Naive B cell (primary cell): ENCODE measurements around the gene TP73. TPM values are rescaled to one million over a fixed set of nuclear protein-coding genes. Genes with fewer than 3 reads are reported as not detected.
A peak's percentile ranks its signal among the peaks of the same experiment; 100 is the strongest.

ENCODE experiments used
- ATAC-seq, 2 donors: fragments of 150-1000 bp; cut with Tn5 transposase; 2 replicates each; pipeline ENCODE4 v1.10.0; 2021; ENCODE audit warnings: low read depth in 2 of 2, mild to moderate bottlenecking in 2 of 2, moderate library complexity in 2 of 2
- DNase-seq: peaks from one replicate; pipeline ENCODE4 v3.0.0; 2022
- H3K27ac Mint-ChIP-seq, 6 donors: one replicate each; pipeline ENCODE4 v1.8.0; 2020 to 2022; ENCODE audit warnings: mild to moderate bottlenecking in 6 of 6, mixed read lengths in 6 of 6, moderate library complexity in 5 of 6, inconsistent platforms in 2 of 6
- H3K27me3 Mint-ChIP-seq, 3 donors: one replicate each; pipeline ENCODE4 v1.8.0; 2021 to 2022; ENCODE audit warnings: mixed read lengths in 3 of 3, mild to moderate bottlenecking in 1 of 3
- H3K36me3 Mint-ChIP-seq, 2 donors: one replicate each; pipeline ENCODE4 v1.8.0; 2020 to 2022; ENCODE audit warnings: mixed read lengths in 2 of 2, inconsistent platforms in 1 of 2, mild to moderate bottlenecking in 1 of 2
- H3K4me1 Mint-ChIP-seq, 3 donors: one replicate each; pipeline ENCODE4 v1.8.0; 2020 to 2022; ENCODE audit warnings: mixed read lengths in 3 of 3, inconsistent platforms in 1 of 3, mild to moderate bottlenecking in 1 of 3, moderate library complexity in 1 of 3
- H3K4me3 Mint-ChIP-seq, 8 donors: one replicate each; pipeline ENCODE4 v1.8.0; 2020 to 2022; ENCODE audit warnings: mild to moderate bottlenecking in 8 of 8, mixed read lengths in 8 of 8, moderate library complexity in 8 of 8, inconsistent platforms in 2 of 8
- H3K9me3 Mint-ChIP-seq, 7 donors: one replicate each; pipeline ENCODE4 v1.8.0; 2020 to 2022; ENCODE audit warnings: mixed read lengths in 7 of 7, mild to moderate bottlenecking in 5 of 7, inconsistent platforms in 2 of 7, moderate library complexity in 1 of 7
- polyA plus RNA-seq, 6 donors: library from polyadenylated mRNA; unstranded; fragments of 300-500 nt; fragmentation: Illumina TruSeq; gene quantifications; one replicate each; pipeline ENCODE4 v1.2.3, GENCODE V29; 2021; ENCODE audit warnings: low read depth in 6 of 6

TP73 gene
- not detected for polyA plus RNA-seq

DNA sequence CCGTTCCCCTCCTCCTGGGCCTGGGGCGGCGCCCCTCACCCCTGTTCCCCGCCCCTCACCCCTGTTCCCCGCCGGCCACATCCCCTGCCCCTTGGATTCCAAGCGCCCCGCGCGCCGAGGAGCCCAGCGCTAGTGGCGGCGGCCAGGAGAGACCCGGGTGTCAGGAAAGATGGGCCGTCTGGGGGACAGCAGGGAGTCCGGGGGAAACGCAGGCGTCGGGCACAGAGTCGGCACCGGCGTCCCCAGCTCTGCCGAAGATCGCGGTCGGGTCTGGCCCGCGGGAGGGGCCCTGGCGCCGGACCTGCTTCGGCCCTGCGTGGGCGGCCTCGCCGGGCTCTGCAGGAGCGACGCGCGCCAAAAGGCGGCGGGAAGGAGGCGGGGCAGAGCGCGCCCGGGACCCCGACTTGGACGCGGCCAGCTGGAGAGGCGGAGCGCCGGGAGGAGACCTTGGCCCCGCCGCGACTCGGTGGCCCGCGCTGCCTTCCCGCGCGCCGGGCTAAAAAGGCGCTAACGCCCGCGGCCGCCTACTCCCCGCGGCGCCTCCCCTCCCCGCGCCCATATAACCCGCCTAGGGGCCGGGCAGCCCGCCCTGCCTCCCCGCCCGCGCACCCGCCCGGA, at the start of gene TP73:
Gene TP73 (plus strand): TSS at position 587 of the 618 bp plus-strand sequence. CDS start 29,850 bp downstream, outside the sequence.
- peaks cover 43 to 50% (median 48%) of the 10 kb centered on the region in 3 donors for H3K27me3 Mint-ChIP-seq
- H3K36me3 Mint-ChIP-seq: no peaks in the 10 kb centered on the region
- DNase-seq: peak; percentile 8
- no peak within 1 kb of the TSS for H3K27ac Mint-ChIP-seq
- peaks cover 0 to 2% (median 0%) of the 10 kb centered on the region in 7 donors for H3K9me3 Mint-ChIP-seq
- H3K4me3 Mint-ChIP-seq: peak within 1 kb of the TSS; percentile 71 to 86 (median 77)
- H3K4me1 Mint-ChIP-seq: peaks cover 8 to 31% (median 27%) of the 10 kb centered on the region in 3 donors
- no peak for ATAC-seq

DNA sequence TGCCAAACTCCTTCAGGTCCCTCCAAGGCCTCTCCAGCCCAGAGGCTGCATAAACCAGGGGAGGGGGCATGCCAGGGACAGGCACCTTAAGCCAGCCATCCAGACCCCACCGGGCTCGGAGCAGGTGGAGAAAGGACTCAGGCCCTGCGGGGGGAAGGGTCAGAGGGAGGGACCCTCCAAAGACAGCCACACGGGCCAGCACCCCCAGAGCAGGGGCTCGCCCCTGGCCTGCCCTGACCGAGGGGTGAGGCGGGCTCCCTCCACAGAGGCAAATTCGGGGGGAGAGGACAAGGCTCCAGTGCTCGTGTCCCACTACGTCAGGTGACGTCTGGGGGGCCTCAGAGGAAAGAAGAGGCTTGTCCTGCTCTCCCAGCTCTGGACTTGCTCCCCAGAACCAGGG, 49.2 kb upstream of the TP73 start:
- Mint-ChIP-seq H3K36me3 (no peaks in the 10 kb centered on the region), H3K4me3 (no peak overlapping the region), H3K4me1 (peaks cover 2 to 11% (median 3%) of the 10 kb centered on the region in 3 donors), H3K27me3 (peaks cover 0 to 9% (median 0%) of the 10 kb centered on the region in 3 donors), H3K9me3 (no peaks in the 10 kb centered on the region), H3K27ac (no peak overlapping the region)
- ATAC-seq: no peak
- DNase-seq: no peak

DNA sequence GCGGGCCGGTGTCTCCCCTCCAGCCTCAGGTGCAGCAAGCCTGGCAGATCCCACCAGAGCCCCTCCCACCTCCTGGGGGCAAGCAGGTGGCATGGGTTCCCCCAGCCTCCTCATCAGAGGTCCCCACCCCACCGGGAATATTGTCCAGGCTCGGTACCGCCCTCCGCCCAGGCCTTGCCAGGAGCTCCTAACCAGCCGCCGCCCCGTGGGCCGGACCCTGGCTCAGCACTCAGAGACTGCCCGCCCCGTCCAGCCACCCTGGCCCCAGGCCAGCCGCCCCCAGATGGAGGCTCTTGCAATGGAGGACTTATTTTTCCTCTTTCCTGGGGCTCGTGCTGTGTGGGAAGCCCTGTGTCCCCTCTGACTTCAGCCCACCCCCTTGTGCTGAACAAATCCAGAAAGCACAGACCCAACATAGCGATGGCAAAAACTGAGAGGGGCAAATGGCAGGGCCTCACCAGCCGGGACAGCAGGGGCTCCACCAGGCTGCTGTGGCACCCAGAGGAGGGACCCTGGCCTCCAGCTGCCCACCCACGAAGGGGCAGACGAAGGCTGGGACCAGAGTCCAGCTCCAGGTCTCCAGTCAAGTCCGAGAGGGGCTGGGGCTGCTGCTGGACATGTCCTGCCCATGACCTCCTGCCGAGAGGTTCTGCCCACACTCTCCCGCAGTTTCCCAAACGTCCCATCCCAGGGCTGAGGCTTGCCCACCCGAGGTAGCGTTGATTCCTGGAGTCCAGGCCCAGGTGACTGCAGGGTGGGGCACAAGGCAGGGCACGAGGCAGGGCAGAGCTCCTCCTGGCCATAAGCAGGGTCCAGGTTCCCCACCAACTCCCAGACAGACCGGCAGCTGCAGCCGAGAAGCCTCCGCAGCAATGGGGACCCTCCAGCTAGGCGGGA, 48.5 kb upstream of the TP73 start:
- Mint-ChIP-seq H3K9me3 (no peaks in the 10 kb centered on the region), H3K27ac (no peak overlapping the region), H3K4me3 (no peak overlapping the region), H3K36me3 (no peaks in the 10 kb centered on the region), H3K4me1 (peaks cover 0 to 4% (median 0%) of the 10 kb centered on the region in 3 donors), H3K27me3 (peaks cover 0 to 14% (median 0%) of the 10 kb centered on the region in 3 donors)
- no peak for ATAC-seq
- DNase-seq: no peak

DNA sequence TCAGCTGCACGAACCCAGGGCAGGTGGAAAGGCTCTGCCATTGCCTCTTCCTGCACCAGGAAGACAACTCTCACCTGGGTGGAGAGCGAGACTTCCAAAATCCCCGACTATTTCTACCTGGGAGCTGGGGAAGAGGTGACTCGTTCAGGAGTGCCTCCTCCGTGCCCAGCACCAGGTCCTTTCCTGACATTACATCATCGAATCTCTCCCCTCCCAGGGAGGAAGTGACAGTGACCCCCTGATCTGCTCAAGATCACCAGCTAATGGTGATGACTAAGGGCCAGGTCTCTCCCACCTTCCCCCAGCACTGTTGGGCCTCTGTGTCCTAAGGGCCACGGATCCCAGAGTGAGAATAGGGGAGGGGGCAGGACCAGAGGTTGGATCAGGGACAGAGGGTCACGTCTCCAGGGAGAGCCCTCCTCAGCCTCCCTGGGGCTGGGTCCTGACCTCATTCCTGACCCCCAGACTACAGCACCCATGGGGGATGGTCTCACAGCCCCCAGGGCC, 47.8 kb upstream of the TP73 start:
- DNase-seq (no peak), ATAC-seq (no peak)
- no peak overlapping the region for H3K4me3 Mint-ChIP-seq
- H3K36me3 Mint-ChIP-seq: no peaks in the 10 kb centered on the region
- no peaks in the 10 kb centered on the region for H3K9me3 Mint-ChIP-seq
- H3K27me3 Mint-ChIP-seq: peaks cover 0 to 15% (median 0%) of the 10 kb centered on the region in 3 donors
- no peak overlapping the region for H3K27ac Mint-ChIP-seq
- H3K4me1 Mint-ChIP-seq: no peaks in the 10 kb centered on the region

DNA sequence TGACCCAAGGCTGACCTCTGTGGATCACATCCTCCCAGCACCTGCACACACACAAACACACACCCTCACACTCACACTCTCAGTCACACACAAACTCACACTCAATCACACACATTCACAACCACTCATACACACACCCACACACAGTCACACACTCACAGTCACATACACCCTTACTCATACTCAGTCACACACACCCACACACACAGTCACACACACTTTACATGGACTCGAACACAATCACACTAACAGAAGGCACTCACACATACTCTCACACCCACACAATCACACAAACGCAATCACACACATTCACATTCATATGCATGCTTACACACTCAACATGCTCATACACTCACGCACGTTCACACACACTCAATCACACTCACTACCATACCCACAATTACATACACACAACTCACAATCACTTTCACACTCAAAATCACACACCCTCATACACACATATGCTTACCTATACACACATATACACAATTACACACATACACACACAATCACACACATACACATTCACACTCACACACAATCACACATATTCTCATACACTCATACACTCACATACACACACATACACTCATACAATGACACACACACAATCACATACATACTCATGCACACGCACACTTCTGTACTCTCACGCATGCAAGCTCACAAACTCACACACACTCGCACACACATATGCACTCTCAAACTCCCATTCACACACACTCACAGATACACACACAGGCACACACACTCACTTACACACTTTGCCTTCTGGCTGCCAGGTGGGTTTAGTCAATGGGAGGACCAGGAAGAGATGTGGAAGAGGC, 47.1 kb upstream of the TP73 start:
- no peaks in the 10 kb centered on the region for H3K9me3 Mint-ChIP-seq
- no peaks in the 10 kb centered on the region for H3K36me3 Mint-ChIP-seq
- peaks cover 0 to 17% (median under 1%) of the 10 kb centered on the region in 3 donors for H3K27me3 Mint-ChIP-seq
- H3K27ac Mint-ChIP-seq: no peak overlapping the region
- H3K4me3 Mint-ChIP-seq: no peak overlapping the region
- DNase-seq (no peak), ATAC-seq (no peak)
- no peaks in the 10 kb centered on the region for H3K4me1 Mint-ChIP-seq

DNA sequence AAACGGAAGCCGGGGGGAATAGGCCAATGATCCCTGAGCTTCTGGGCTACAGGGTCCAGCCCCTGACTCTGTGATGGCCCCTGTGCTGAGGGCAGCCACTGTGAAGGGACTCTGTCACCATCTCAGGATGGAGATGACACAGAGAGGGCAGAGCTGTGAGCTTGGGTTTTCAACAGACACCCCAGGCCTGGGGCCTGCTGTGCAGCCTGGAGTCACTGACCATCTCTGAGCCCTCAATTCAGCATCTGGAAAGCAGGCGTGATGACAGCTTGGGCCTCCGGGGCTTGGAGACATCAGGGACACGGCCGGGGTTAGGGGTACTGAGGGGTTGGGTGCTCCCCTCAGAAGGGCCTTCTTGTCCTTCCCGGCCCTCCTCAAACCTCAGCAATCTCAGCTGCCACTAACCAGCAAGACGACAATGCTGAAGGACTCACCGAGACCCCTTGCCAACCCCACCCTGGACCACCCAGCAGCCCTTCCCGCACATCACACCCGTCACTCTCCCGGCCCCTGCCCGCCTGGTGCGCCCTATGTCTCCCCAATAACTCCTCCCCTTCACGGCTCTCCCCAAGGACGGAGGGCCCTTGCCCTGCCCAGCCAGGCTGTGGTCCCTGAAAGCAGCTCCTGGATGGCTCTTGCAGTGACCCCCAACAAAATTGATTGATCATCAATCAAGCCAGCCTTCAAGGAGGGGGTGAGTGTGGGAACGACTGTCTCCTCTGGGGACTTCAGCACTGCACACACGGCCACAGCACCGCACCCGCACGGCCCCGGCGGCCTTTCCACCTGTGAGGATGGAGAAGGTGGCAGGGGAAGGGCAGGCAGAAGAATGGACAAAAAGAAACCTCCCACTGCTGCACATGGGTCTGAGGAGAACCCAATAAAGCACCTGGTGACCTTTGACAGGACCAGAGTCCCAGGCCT, 45.3 kb upstream of the TP73 start:
- Mint-ChIP-seq H3K27ac (no peak overlapping the region), H3K4me3 (no peak overlapping the region), H3K9me3 (no peaks in the 10 kb centered on the region), H3K36me3 (no peaks in the 10 kb centered on the region), H3K4me1 (peaks cover 9 to 14% (median 9%) of the 10 kb centered on the region in 3 donors), H3K27me3 (peaks cover 4 to 28% (median 6%) of the 10 kb centered on the region in 3 donors)
- DNase-seq (no peak), ATAC-seq (no peak)

DNA sequence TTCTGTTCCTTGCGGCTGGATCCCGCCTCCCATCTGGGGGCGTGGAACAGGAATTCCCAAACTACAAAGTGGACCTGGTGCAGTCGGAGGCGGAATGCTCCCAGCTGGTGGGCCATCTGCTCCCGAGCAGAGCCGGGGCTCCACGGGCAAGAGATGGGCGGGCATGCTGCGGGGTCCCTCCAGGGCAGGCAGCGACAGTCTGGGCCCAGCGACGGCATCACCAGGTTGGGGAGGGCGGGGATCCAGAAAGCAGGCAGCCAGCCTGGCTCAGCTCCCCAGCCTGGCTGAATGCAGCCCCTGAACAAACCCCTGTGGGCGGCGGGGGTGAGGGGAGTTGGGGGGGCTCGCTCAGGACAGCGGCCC, 44.6 kb upstream of the TP73 start:
- H3K4me3 Mint-ChIP-seq: no peak overlapping the region
- H3K36me3 Mint-ChIP-seq: no peaks in the 10 kb centered on the region
- no peaks in the 10 kb centered on the region for H3K9me3 Mint-ChIP-seq
- H3K27ac Mint-ChIP-seq: no peak overlapping the region
- DNase-seq: no peak
- peaks cover 4 to 31% (median 6%) of the 10 kb centered on the region in 3 donors for H3K27me3 Mint-ChIP-seq
- ATAC-seq: no peak
- peaks cover 10 to 17% (median 12%) of the 10 kb centered on the region in 3 donors for H3K4me1 Mint-ChIP-seq

DNA sequence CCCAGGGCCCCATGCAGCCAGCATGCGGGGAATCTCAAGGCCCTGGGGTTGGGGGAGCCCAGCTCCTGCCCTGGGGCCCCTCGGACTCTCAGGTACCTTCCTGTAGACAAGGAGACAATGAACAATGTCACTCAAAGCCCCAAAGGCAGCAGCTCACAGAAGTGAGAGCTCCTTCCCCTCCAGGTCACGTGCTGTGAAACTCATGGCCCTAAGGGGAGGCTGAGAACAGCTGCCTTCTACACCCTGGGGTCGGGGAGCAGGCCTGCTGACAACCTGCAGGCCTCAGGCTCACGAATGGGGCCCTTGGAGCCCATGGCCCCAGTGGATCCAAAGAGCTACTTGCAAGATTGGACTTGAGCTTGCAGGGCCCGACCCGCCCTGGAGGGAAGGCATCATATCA, 44.2 kb upstream of the TP73 start:
- DNase-seq (no peak), ATAC-seq (no peak)
- Mint-ChIP-seq H3K27me3 (peaks cover 4 to 31% (median 8%) of the 10 kb centered on the region in 3 donors), H3K9me3 (no peaks in the 10 kb centered on the region), H3K4me3 (peak overlapping the region in 1 of 8 donors; percentile 42), H3K27ac (no peak overlapping the region), H3K4me1 (peaks cover 10 to 17% (median 12%) of the 10 kb centered on the region in 3 donors), H3K36me3 (no peaks in the 10 kb centered on the region)

DNA sequence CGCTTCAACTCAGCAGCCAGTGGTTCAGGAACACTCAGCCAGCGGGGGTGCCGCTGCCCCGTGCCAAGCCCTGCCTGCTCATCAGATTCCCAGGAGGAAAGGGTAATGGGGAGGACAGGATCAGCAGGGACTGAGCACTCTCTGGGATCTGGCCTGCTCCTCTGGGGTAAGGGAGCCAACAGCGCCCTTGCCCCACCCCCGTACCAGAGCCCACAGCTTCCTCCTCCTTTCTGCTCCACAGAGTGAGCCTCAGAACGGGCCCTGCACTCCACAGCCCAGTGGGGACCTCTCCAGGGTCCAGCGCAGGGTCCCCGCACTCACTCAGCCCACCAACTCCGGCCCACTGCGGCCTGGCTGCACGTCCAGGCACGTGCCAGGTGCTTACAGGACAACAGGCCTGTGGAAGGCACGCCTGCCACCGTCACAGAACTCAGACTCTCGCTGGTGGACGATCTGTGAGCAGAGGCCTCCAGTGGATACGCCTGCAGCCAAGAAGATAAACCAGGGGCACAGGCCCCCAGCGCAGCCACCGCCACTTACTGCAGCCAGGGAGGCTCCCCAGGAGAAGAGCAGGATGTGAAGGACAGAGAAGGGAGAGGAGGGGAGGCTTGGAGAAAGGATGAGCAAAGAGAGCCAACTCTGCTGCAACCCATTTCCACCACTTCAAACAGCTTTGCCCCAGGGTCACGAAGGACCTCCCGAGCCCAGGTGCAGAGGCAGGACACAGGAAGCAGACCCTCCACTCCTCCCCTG, 43.1 kb upstream of the TP73 start:
- Mint-ChIP-seq H3K4me1 (peaks cover 10 to 17% (median 12%) of the 10 kb centered on the region in 3 donors), H3K4me3 (peak overlapping the region in 2 of 8 donors; percentile 53 to 64), H3K9me3 (no peaks in the 10 kb centered on the region), H3K27me3 (peaks cover 4 to 37% (median 18%) of the 10 kb centered on the region in 3 donors), H3K36me3 (no peaks in the 10 kb centered on the region), H3K27ac (peak overlapping the region in 2 of 6 donors; percentile 15 to 28)
- no peak for ATAC-seq
- DNase-seq: no peak

DNA sequence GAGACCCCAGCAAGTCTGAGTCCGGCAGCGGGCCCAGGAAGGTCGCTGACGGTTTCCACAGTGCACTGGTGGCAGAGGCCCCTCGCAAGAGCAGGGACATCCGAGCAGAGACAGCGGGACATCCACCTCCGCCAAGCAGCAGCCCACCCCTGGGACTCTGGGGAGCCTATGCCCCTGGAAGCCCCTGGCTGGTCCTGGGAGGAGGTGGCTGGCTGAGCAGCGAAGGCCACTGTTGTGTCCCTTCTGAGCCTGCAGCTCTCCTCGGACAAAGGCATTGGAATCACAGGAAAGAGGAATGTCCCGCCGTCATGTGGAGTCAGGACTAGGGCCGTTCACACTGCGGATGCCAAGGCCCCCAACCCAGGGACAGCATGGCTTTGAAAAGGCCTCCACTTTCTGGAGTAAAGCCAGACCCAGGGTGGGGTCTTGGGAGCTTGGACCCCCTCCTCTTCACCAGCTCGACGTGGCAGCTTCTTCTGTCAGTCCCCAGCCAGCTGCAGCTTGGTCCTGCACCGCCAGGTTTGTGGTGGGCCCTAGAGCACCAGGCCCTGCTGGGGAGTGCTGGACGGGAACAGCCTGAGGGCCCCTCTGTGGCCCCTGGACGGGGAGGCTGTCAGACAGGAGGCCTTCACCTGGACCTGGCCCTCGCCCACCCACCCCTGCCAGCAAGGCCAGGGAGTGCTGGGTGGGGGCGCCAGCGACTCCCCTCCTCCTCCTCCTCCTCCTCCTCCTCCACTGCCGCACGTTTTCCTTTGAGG, 42.4 kb upstream of the TP73 start:
- DNase-seq (no peak), ATAC-seq (no peak)
- Mint-ChIP-seq H3K27me3 (peaks cover 8 to 40% (median 18%) of the 10 kb centered on the region in 3 donors), H3K4me1 (peaks cover 10 to 17% (median 12%) of the 10 kb centered on the region in 3 donors), H3K9me3 (no peaks in the 10 kb centered on the region), H3K36me3 (no peaks in the 10 kb centered on the region), H3K4me3 (peak overlapping the region in 6 of 8 donors; percentile 70 to 86 (median 80)), H3K27ac (no peak overlapping the region)

DNA sequence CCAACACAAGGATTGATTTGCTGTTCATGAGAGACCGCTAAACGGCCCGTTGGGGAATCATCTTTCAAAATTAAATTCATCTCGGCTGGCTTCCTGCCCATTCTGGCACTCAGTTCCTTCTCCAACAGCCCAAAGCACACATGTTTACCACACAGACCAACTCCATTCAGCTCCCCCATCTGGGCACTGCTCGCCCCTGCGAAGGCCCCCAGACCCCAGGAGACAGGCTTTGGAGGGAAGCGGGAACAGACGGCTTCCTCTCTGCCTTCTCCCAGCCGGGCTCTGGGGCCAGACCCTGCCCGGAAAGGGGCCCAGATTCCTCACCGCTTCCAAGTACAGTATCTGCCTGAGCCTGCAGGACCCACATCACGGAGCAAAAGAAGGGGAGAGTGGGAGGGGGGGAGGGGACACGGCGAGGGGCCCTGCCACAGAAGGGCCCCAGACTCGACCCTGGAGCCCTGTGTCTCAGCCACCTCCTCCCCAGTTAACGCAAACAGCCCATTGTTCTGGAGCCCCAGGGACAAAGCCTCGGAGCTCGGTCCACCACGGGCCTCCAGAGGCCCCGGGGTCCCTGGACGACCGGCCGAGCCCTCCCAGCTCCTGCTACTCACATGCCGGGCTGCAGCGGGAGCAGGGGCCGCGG, 41.7 kb upstream of the TP73 start:
- peaks cover 10 to 17% (median 12%) of the 10 kb centered on the region in 3 donors for H3K4me1 Mint-ChIP-seq
- H3K36me3 Mint-ChIP-seq: no peaks in the 10 kb centered on the region
- DNase-seq (no peak), ATAC-seq (peak in 1 of 2 donors; percentile 21)
- H3K9me3 Mint-ChIP-seq: no peaks in the 10 kb centered on the region
- peak overlapping the region in 7 of 8 donors; percentile 59 to 86 (median 78) for H3K4me3 Mint-ChIP-seq
- H3K27me3 Mint-ChIP-seq: peaks cover 12 to 46% (median 18%) of the 10 kb centered on the region in 3 donors
- peak overlapping the region in 2 of 6 donors; percentile 39 to 78 for H3K27ac Mint-ChIP-seq
